Smooth muscle cell (in vitro differentiated cells): ENCODE measurements around the gene BMI1. TPM values are rescaled to one million over a fixed set of nuclear protein-coding genes. Genes with fewer than 3 reads are reported as not detected.

ENCODE experiments used
- DNase-seq: peaks from one replicate; lab custom pipeline; 2025; ENCODE audit not compliant: unreplicated experiment; lab: John Stamatoyannopoulos, UW
- H2AFZ ChIP-seq: fragments of 200-600 bp; sonication (generic); 2 replicates; pipeline ENCODE4 v1.6.0; 2016; ENCODE audit warnings: antibody characterized with exemption, low read depth, mild to moderate bottlenecking
- H3F3A ChIP-seq: fragments of 200-600 bp; sonication (generic); 2 replicates; pipeline ENCODE4 v1.6.0; 2017; ENCODE audit warnings: antibody characterized with exemption, low read depth
- H3K27ac ChIP-seq: fragments of 200-600 bp; sonication (generic); 2 replicates; pipeline ENCODE4 v1.5.1; 2016; ENCODE audit warnings: low read depth, mild to moderate bottlenecking
- H3K27me3 ChIP-seq: fragments of 200-600 bp; sonication (generic); 2 replicates; pipeline ENCODE4 v1.6.1; 2016; ENCODE audit warnings: low read depth, mild to moderate bottlenecking
- H3K36me3 ChIP-seq: fragments of 200-600 bp; sonication (generic); 2 replicates; pipeline ENCODE4 v1.5.1; 2016; ENCODE audit warnings: low read depth
- H3K4me1 ChIP-seq: fragments of 200-600 bp; sonication (generic); 2 replicates; pipeline ENCODE4 v1.5.1; 2016; ENCODE audit warnings: low read depth
- H3K4me2 ChIP-seq: fragments of 200-600 bp; sonication (generic); 2 replicates; pipeline ENCODE4 v1.6.0; 2016; ENCODE audit warnings: mild to moderate bottlenecking
- H3K4me3 ChIP-seq: fragments of 200-600 bp; sonication (generic); 2 replicates; pipeline ENCODE4 v1.5.1; 2016; ENCODE audit warnings: mild to moderate bottlenecking
- H3K79me2 ChIP-seq: fragments of 200-600 bp; sonication (generic); 2 replicates; pipeline ENCODE4 v1.6.0; 2016; ENCODE audit warnings: low read depth, mild to moderate bottlenecking
- H3K9ac ChIP-seq: fragments of 200-600 bp; sonication (generic); 2 replicates; pipeline ENCODE4 v1.6.0; 2016; ENCODE audit warnings: low read depth
- H3K9me3 ChIP-seq: fragments of 200-600 bp; sonication (generic); replicated peaks from 2 replicates; pipeline ENCODE4 v1.5.1; 2016; ENCODE audit warnings: low read depth
- H4K20me1 ChIP-seq: fragments of 200-600 bp; sonication (generic); 2 replicates; pipeline ENCODE4 v1.6.0; 2016; ENCODE audit warnings: low read depth
- CTCF ChIP-seq: fragments of 200-600 bp; sonication (generic); IDR thresholded peaks from 2 replicates; pipeline ENCODE4 v1.5.1; 2017; ENCODE audit warnings: borderline replicate concordance, mild to moderate bottlenecking, antibody characterized with exemption; ENCODE audit not compliant: insufficient read depth, poor library complexity, severe bottlenecking
- WGBS: methylation state at CpG from one replicate; pipeline ENCODE4 v1.1.7; 2016; ENCODE audit warnings: low lambda C conversion rate; 5-methylcytosine and 5-hydroxymethylcytosine counted together
- polyA plus RNA-seq: library from polyadenylated mRNA; unstranded; fragments of >200 nt; fragmentation: Nextera tagmentation; extraction: Ambion mirVana; gene quantifications from 2 replicates; pipeline ENCODE4 v1.2.1, GENCODE V29; 2016
- total RNA-seq: library from RNA; depleted of rRNA; stranded (reverse); fragments of >200 nt; gene quantifications from 2 replicates; pipeline ENCODE4 v1.2.3, GENCODE V29; 2014

BMI1 gene
- total and polyA plus RNA-seq, 2 experiments from 2014 or later, result 11.4 to 34.5 TPM

- DNase-seq, result no peak
- no peaks in the 10 kb centered on the region for H3K79me2 ChIP-seq
- peak overlapping the region; percentile 90 for H3K4me3 ChIP-seq
- H3K27ac ChIP-seq, result peak overlapping the region; percentile 88
- peak overlapping the region; percentile 92 for H3K4me2 ChIP-seq
- TF ChIP-seq CTCF, result no peak
- H3K27me3 ChIP-seq, result peaks cover 90% of the 10 kb centered on the region
- no peaks in the 10 kb centered on the region for H4K20me1 ChIP-seq
- WGBS, result 4% methylated on average over 38 of the region's 40 CpGs
- no peaks in the 10 kb centered on the region for H3K36me3 ChIP-seq
- peaks cover 3% of the 10 kb centered on the region for H3F3A ChIP-seq
- H2AFZ ChIP-seq, result peak overlapping the region; percentile 90
- no peaks in the 10 kb centered on the region for H3K9me3 ChIP-seq
- H3K9ac ChIP-seq, result peak overlapping the region; percentile 96
- peaks cover 14% of the 10 kb centered on the region for H3K4me1 ChIP-seq
Measured at GRCh38 chr10:22341190-22341925, 20.5 kb downstream of the BMI1 start.

- DNase-seq, result no peak
- H3K9ac ChIP-seq, result no peak overlapping the region
- 36% methylated on average over 3 of the region's 3 CpGs for WGBS
- no peaks in the 10 kb centered on the region for H3K9me3 ChIP-seq
- H2AFZ ChIP-seq, result no peak overlapping the region
- peak overlapping the region; percentile 92 for H3K4me2 ChIP-seq
- H3F3A ChIP-seq, result peaks cover 3% of the 10 kb centered on the region
- no peak for TF ChIP-seq CTCF
- H3K4me3 ChIP-seq, result peak overlapping the region; percentile 90
- peaks cover 14% of the 10 kb centered on the region for H3K4me1 ChIP-seq
- H3K36me3 ChIP-seq, result no peaks in the 10 kb centered on the region
- H3K27me3 ChIP-seq, result peaks cover 90% of the 10 kb centered on the region
- H3K79me2 ChIP-seq, result no peaks in the 10 kb centered on the region
- H4K20me1 ChIP-seq, result no peaks in the 10 kb centered on the region
- no peak overlapping the region for H3K27ac ChIP-seq
Measured at GRCh38 chr10:22341926-22342196, 21.0 kb downstream of the BMI1 start.

- no peak overlapping the region for H3K9ac ChIP-seq
- H3K27ac ChIP-seq, result no peak overlapping the region
- no peak overlapping the region for H2AFZ ChIP-seq
- no peak overlapping the region for H3K4me2 ChIP-seq
- H3K4me1 ChIP-seq, result peaks cover 11% of the 10 kb centered on the region
- WGBS, result 24% methylated on average over 3 of the region's 3 CpGs
- no peaks in the 10 kb centered on the region for H3K9me3 ChIP-seq
- no peak for DNase-seq
- H3K27me3 ChIP-seq, result peaks cover 90% of the 10 kb centered on the region
- H3F3A ChIP-seq, result peaks cover 3% of the 10 kb centered on the region
- no peaks in the 10 kb centered on the region for H4K20me1 ChIP-seq
- H3K79me2 ChIP-seq, result no peaks in the 10 kb centered on the region
- no peak for TF ChIP-seq CTCF
- H3K4me3 ChIP-seq, result no peak overlapping the region
- no peaks in the 10 kb centered on the region for H3K36me3 ChIP-seq
Measured at GRCh38 chr10:22342421-22342820, 21.5 kb downstream of the BMI1 start.

- no peak for TF ChIP-seq CTCF
- Histone ChIP-seq H3K9me3 (no peaks in the 10 kb centered on the region), H3F3A (peaks cover 3% of the 10 kb centered on the region), H3K79me2 (no peaks in the 10 kb centered on the region), H3K4me2 (no peak overlapping the region), H3K9ac (no peak overlapping the region), H2AFZ (no peak overlapping the region), H3K4me3 (no peak overlapping the region), H4K20me1 (no peaks in the 10 kb centered on the region), H3K27me3 (peaks cover 90% of the 10 kb centered on the region), H3K4me1 (peaks cover 11% of the 10 kb centered on the region), H3K27ac (no peak overlapping the region), H3K36me3 (no peaks in the 10 kb centered on the region)
- no peak for DNase-seq
- WGBS, result 20% methylated on average over 3 of the region's 3 CpGs
Measured at GRCh38 chr10:22343731-22344130, 22.8 kb downstream of the BMI1 start.
